HUDEP-2 (cell line): ENCODE measurements around the gene GRIN2A.

ENCODE experiments used
- DNase-seq, 76 experiments: peaks; one replicate each; lab custom pipeline; 2025; ENCODE audit not compliant: unreplicated experiment in 76 of 76; lab: John Stamatoyannopoulos, UW

Gene GRIN2A

GRCh38 chr16:10138881-10139280, 43.3 kb downstream of the GRIN2A start:
- no peak for DNase-seq

- no peak for DNase-seq
Measured at GRCh38 chr16:10137341-10137740, 44.9 kb downstream of the GRIN2A start.

GRCh38 chr16:10136916-10137315, 45.3 kb downstream of the GRIN2A start:
- DNase-seq: no peak

- DNase-seq: no peak
Measured at GRCh38 chr16:10130538-10130937, 51.7 kb downstream of the GRIN2A start.

- DNase-seq: no peak
Measured at GRCh38 chr16:10128397-10129258, 53.6 kb downstream of the GRIN2A start.

- DNase-seq: no peak
Measured at GRCh38 chr16:10126686-10127085, 55.5 kb downstream of the GRIN2A start.

GRCh38 chr16:10123141-10123540, 59.1 kb downstream of the GRIN2A start:
- no peak for DNase-seq

GRCh38 chr16:10122546-10122945, 59.7 kb downstream of the GRIN2A start:
- DNase-seq: peak in 2 of 76 experiments; percentile 2 to 8

GRCh38 chr16:10121897-10122425, 60.3 kb downstream of the GRIN2A start:
- no peak for DNase-seq

- no peak for DNase-seq
Measured at GRCh38 chr16:10121491-10121890, 60.7 kb downstream of the GRIN2A start.

- no peak for DNase-seq
Measured at GRCh38 chr16:10120953-10121352, 61.3 kb downstream of the GRIN2A start.

- DNase-seq: no peak
Measured at GRCh38 chr16:10114409-10114808, 67.8 kb downstream of the GRIN2A start.

- DNase-seq: no peak
Measured at GRCh38 chr16:10113248-10113647, 69.0 kb downstream of the GRIN2A start.

- no peak for DNase-seq
Measured at GRCh38 chr16:10112021-10112420, 70.2 kb downstream of the GRIN2A start.

- DNase-seq: no peak
Measured at GRCh38 chr16:10111156-10111761, 71.0 kb downstream of the GRIN2A start.

- DNase-seq: no peak
Measured at GRCh38 chr16:10110552-10110951, 71.7 kb downstream of the GRIN2A start.

GRCh38 chr16:10107081-10107480, 75.1 kb downstream of the GRIN2A start:
- no peak for DNase-seq

- DNase-seq: no peak
Measured at GRCh38 chr16:10103700-10104099, 78.5 kb downstream of the GRIN2A start.

- no peak for DNase-seq
Measured at GRCh38 chr16:10103118-10103517, 79.1 kb downstream of the GRIN2A start.

- DNase-seq: no peak
Measured at GRCh38 chr16:10100829-10101228, 81.4 kb downstream of the GRIN2A start.

GRCh38 chr16:10098991-10099390, 83.2 kb downstream of the GRIN2A start:
- no peak for DNase-seq

GRCh38 chr16:10097271-10097670, 85.0 kb downstream of the GRIN2A start:
- DNase-seq: no peak
